ENCODE data around the gene ATP6V0E1.
"Not testable (repeated sequence)": the region's sequence is repeated elsewhere in the genome, so short reads cannot be mapped to it uniquely, and the experiment has no call there.

ATP6V0E1 gene

DNA sequence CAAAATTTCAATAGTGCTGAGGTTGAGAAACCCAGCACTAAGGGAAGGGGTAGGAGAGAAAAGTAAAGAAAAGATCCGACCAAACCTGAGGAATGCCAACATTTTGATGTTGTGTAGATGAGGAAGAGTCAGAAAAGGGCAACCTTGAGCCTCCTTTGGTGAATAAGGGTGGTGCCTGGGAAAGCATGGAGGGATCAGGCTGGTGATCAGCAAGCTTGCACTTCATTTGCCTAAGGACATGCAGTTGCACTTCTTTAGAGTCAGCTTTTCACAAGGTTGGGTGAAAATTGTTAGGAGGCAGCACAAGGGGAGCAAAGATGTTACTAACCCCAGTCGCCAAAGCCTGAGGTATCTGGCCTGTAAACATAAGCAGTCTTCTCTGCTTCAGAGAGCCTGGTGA, 20.4 kb downstream of the ATP6V0E1 start:
- DNase-seq (ENCODE audit: low read depth), result no peak

DNA sequence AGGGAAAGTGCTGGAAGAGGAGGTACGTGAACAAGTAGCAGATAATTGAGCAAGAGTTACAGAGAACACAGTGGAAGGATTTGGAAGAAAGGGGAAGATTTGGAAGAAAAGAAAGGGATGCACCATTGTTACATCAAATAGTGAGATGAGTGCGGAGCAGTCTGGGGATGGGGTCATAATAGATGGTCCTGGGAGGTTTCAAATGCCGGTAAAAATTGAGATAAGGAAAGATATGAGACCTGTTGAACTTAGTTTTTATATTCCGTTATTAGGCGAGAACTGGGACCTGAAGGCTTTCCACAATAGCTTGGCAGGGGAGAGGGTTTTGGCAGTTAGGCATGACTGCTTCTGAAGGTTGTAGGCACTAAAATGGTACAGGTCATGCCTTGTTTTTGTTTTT, 20.9 kb downstream of the ATP6V0E1 start:
- DNase-seq (ENCODE audit: low read depth), result no peak

DNA sequence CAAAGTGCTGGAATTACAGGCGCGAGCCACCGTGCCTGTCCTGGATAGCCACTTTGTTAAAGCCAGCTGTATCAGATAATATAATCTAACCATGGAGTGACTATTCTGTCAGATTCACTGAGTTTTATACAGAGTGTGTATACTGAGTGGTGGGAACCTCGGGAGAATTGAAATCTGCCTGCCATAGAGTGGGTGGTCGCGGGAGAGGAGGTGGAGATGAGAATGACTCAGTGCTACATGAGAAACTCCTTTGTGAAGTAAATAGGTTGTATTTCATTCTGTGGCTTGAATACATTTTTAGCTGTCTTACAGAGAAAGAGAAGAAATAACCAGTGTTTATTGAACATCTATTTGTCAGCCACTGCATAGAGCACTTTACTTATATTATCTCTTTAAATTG, 26.4 kb downstream of the ATP6V0E1 start:
- DNase-seq (ENCODE audit: low read depth), result no peak

DNA sequence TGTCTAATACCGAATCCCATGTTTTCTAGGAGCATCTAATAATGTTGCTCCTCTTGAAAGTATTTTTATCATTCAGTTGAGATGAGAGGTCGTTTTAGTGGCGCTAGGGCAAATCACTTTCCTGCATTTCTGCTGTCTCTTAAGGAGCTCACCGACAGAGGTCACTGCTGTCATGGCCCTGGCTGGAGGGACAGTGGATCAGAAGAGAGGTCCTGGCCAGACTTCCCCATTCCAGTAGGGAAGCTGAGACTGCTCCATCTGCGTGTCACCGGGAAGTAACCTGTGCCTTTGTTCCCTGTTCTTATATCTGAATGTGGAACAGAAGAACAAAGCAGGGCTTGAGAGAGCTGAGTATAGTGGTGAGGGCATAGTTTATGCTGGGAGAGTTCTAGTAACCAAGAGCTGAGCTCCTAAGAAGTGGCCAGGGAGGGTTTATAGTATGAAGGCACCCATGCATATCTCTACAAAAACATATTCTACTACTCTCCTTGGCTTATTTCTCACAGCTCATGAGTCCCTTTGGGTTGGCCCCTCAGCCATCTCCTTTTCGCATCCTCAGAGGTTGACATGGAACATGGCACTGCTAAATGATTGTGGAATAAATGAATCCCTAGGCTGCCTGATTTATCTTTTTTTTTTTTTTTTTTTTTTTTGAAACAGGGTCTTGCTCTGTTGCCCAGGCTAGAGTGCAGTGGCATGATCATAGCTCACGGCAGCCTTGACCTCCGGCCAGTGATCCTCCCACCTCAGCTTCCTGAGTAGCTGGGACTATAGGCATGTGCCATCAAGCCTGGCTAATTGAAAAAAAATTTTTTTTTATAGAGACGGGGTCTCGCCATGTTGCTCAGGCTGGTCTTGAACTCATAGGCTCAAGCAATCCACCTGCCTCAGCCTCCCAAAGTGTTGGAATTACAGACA, 27.2 kb downstream of the ATP6V0E1 start:
- no peak for DNase-seq (ENCODE audit: low read depth)

DNA sequence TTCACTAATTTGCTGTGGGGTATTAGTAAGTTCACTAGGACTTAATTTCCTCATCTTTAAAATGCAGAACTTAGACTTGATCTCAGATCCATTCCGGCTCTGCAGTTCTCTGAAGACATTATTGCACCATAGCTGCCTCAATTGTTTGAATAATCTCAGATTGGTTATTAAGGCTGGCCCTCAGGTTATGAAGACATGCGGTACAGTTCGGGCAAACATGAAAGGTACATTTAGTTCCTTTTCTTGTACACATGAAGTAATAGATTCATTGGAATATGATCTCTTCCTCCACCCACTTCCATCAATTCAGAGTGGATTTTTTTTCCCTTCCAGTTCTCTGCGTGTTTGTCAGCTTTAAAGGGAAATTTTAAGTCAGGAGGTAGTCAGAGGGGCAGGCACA, 28.0 kb downstream of the ATP6V0E1 start:
- DNase-seq (ENCODE audit: low read depth), result no peak

DNA sequence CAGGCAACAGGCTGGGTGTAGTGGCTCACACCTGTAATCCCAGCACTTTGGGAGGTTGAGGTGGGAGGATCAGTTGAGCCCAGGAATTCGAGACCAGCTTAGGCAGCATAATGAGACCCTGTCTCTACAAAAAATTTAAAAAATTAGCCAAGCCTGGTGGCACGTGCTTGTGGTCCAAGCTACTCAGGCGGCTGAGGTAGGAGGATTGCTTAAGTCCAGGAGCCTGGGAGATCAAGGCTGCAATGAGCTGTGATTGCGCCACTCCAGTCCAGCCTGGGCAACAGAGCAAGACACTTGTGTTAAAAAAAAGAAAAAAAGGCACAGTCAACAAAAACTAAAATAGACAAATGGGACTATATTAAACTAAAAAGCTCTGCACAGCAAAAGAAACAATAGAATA, 29.3 kb downstream of the ATP6V0E1 start:
- DNase-seq (ENCODE audit: low read depth), result no peak

DNA sequence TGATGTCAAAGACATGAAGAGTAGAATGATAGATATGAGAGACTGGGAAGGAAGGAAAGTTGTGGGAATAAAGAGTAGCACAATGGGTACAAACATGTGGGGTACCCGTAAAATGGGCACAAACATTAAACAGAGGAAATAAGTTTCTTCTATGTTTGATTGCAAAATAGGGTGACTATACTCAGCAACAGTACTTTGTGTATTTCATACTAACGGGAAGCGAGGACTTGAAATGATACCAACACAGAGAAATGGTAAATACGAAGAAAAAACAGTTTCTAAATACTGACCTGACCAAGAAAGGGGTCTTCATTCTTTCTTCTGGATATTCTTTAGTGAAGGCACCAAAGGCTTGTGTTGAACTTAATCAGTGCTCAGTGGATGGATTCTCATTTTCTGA, 31.1 kb downstream of the ATP6V0E1 start:
- DNase-seq (ENCODE audit: low read depth), result no peak

DNA sequence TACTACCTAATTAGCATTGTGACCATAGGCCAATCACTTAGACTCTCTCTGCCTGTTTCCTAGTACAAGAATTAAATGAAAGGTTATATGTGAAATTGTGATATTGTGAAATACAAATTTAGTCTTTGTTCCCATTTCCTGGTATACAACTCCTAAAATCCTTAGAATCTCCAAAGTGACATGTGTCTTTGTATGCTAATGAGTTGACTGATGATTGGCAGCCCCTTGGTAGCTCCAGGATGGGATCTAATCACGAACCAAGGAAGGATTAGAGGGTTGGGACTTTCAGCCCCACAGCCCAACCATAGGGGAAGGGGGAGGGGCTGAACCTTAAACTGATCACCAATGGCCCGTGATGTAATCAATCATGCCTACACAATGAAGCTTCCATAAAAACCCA, 31.6 kb downstream of the ATP6V0E1 start:
- no peak for DNase-seq (ENCODE audit: low read depth)

DNA sequence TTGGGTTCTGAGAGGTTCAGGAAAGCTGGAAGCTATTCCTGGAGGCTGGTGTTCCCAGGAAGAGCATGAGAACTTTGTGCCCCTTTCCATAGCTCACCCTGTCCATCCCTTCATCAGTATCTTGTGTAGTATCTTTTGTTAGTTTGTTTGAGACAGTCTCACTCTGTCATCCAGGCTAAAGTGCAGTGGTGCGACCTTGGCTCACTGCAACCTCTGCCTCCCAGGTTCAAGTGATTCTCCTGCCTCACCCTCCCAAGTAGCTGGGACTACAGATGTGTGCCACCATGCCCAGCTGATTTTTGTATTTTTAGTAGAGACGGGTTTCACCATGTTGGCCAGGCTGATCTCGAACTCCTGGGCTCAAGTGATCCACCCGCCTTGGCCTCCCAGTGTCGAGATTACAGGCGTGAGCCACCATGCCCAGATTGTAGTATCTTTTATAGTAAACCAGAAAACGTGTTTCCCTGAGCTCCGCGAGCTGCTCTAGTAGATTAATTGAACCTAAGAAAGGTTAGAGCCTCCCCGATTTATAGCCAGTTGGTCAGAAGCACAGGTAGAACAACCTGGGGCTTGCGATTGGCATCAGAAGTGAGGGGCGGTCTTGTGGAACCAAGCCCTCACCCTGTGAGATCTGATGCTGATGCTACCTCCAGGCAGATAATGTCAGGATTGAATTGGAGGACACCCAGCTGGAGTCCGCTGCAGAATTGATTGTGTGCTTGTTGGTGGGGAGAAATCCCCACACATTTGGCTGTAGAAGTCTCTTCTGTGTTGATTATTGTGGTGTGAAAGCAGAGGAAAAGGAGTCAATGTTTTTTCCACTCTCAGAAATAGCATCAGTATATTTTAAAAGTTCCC, 32.3 kb downstream of the ATP6V0E1 start:
- DNase-seq (ENCODE audit: low read depth), result no peak

DNA sequence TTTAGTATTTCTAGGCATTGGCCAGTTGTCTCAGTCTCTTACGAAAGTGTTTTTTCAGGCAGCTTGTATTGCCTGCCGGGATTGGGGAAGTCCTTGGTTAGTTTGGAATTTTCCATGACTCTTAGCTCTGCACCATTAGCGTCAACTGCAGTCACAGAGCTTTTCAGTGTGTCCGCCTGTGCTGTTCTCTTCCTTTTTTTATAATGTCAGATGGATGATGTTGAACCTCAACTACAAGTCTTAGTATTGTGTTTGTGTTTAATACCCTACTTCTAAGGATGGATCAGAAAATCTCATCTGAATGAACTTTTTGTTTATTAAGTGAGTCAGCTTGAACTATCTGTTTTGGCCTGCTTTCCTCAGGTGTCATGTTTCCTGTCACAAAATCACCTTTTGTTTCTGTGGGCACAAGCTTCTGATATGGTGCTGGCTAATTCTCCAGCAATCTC, 33.1 kb downstream of the ATP6V0E1 start:
- no peak for DNase-seq (ENCODE audit: low read depth)

DNA sequence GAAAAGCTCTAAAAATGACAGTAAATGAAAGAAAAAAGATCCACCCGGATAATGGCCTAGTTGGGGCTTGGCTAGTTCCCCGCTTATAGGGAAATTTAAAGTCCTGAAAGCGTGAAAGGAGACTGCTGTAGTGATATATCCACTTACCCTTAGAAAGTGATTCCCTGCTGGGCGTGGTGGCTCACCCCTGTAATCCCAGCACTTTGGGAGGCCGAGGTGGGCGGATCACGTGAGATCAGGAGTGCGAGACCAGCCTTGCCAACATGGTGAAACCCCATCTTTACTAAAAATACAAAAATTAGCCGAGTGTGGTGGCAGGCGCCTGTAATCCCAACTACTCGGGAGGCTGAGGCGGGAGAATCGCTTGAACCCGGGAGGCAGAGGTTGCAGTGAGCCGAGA, 33.5 kb downstream of the ATP6V0E1 start:
- not testable (repeated sequence) for DNase-seq (ENCODE audit: low read depth)

DNA sequence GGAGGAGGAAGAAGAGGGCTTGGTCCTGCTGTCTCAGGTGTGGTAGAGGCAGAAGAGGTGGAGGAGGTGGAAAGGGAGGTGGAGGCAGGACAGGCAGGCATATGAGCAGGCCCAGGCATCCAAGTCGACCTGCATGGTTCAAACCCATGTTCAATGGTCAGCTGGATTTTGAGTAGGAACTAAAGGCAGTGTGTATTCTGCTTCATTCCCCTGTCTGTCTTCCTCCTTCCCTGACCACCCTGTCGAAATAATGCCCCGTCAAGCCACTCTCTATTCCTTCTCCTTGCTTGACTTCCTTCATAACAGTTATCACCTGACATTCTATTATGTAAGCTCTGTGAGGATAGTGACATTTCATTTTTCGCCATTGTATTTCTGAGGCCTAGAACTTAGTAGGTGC, 34.8 kb downstream of the ATP6V0E1 start:
- no peak for DNase-seq (ENCODE audit: low read depth)

DNA sequence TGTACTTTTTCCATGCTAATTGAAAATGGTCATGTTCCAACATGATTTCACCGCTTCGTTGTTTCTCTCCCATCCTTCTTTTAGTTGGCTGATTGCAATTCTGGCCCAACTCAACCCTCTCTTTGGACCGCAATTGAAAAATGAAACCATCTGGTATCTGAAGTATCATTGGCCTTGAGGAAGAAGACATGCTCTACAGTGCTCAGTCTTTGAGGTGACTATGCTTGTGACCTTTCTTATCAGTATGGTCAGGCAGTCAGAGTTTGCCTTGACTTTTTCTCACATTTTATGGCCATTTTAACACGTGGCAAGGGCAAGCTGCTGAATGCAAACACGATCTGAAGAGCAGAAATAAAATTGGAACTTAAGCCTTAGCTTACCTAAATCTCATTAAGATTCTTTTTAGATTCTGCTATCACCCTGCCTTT, 36.6 kb downstream of the ATP6V0E1 start:
- no peak for DNase-seq (ENCODE audit: low read depth)

DNA sequence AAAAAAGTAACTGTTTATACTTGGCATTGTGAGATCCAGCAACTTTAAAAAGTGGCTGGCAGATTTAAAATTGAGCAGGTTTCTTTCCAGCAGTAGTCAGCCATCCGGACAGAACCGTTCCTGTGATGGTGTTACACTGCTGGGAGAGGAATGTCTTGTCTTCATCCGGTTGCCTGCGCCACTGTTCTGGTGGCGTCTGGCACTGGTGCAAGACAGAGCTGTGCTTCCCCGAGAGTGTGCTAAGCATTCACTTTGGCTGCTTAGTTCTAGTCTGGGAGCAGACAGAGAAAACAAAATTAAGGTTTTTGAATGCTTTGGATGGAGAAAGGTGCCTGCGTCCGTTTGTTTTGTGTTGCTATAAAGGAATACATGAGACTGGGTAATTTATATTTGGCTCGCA, 37.1 kb downstream of the ATP6V0E1 start:
- no peak for DNase-seq (ENCODE audit: low read depth)

DNA sequence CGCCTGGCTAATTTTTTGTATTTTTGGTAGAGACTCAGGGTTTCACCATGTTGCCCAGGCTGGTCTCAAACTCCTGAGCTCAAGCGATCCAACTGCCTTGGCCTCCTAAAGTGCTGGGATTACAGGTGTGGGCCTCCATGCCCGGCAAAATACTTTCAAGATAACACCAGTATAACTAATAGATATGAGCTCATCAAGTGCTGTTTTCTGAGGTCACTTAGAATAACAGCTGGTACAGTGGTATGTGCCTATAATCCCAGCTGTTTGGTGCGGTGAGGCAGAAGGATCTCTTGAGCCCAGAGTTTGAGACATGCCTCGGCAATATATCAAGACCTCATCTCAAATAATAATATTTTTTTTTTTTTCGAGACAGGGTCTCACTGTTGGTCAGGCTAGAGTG, 42.1 kb downstream of the ATP6V0E1 start:
- DNase-seq (ENCODE audit: low read depth), result no peak

DNA sequence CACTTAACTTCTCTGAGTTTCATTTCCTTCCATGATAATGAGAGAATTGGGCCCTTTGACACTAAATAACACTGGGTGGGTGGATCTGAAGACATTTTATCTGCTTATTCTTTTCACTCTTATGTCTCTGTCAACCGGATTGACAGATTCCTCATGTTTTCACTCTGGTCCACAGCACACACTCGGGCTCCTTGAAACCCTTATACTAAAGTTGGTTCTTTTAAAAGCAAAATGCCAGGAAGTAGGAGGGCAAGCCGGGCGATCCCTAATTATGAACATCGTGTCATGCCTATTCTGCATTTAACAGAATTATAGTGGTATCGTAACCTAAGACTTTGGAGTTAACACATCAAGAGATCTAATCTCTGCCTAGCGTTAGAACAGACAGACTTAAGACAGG, 44.3 kb downstream of the ATP6V0E1 start:
- DNase-seq (ENCODE audit: low read depth), result no peak

DNA sequence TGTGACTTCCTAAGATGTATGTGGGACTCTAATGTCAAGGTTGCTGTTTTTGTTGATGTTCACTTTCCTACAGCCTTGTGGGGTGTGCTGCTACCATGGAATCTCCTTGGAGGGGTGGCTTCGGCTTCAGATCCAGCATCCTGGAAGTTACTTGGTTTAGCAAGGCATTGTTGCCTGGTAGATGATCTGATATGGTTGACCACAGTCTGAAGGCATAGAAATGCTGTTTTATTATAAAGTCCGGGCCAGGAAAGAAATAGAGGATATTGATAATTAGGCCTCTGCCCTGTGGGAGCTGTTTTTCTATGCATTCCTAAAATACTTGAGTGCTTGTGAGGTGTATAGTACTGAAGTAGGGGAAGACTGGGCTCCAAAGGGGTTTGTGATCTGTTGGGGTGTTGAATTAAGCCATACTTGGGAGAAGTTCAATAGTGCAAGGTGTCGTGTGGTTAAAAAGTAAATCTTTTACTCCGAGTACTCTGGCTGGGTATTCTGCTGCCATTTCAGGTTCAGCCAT, 45.3 kb downstream of the ATP6V0E1 start:
- no peak for DNase-seq (ENCODE audit: low read depth)

DNA sequence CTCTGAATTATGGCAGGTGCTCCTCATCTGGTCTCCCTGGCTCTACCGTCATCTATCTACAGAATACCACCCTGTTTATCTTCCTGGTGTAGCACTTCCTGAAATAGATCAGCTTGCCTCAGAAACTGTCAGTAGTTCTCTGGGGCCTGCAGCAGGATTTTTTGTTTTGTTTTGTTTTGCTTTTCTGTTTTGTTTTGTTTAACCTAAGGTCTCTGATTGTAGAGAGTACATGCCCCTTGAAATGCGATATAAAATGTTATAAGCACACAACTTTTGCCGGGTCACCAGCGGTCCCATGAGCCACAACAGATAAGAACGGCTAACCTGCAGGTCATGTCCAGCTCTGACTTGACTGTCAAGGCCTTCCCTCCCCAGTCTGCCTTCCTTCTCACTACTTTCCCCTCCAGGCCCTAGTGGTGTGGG, 45.9 kb downstream of the ATP6V0E1 start:
- DNase-seq (ENCODE audit: low read depth), result no peak

DNA sequence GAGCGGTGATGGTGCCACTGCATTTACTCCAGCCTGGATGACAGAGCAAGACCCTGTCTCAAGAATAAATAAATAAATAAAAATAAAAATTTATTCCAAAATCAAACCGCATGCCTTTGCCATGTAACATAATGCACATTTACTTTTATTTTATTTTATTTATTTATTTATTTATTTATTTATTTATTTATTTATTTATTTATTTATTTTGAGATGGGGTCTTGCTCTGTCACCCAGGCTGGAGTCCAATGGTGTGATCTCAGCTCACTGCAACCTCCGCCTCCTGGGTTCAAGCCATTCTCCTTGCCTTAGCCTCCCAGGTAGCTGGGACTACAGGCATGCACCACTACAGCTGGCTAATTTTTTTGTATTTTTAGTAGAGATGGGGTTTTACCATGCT, 48.5 kb downstream of the ATP6V0E1 start:
- not testable (repeated sequence) for DNase-seq (ENCODE audit: low read depth)

DNA sequence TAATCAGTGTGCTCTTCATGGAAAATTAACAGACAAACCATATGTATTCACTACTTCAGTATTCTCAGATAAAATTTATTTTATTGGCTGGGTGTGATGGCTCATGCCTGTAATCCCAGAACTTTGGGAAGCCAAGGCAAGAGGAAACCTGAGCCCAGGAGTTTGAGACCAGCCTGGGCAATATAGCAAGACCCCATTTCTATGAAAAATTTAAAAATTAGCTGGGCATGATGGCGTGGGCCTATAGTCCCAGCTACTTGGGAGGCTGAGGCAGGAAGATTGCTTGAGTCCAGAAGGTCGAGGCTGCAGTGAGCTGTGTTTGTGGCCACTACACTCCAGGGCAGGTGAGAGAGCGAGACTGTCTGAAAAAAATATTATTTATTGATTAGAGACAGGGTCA, 49.2 kb downstream of the ATP6V0E1 start:
- DNase-seq (ENCODE audit: low read depth), result no peak

DNA sequence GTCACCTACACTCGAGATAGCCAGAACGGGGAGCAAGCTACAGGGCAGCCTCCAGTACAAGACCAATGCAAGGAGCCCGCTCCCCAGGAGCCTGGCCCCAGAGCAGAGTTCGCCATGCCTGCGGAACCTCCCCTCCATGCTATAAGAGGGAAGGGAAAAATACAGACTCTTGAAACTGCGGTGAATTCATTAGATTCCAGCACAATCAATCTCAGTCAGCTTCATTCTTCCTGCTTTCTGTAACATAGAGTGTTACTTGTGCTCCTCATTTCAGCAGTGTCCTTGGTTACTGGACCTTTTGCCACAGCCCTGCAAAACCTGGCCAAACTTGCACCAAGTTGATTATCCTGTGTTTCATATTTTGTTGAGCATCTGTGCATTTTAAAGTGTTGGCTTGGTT, 50.4 kb downstream of the ATP6V0E1 start:
- no peak for DNase-seq (ENCODE audit: low read depth)

DNA sequence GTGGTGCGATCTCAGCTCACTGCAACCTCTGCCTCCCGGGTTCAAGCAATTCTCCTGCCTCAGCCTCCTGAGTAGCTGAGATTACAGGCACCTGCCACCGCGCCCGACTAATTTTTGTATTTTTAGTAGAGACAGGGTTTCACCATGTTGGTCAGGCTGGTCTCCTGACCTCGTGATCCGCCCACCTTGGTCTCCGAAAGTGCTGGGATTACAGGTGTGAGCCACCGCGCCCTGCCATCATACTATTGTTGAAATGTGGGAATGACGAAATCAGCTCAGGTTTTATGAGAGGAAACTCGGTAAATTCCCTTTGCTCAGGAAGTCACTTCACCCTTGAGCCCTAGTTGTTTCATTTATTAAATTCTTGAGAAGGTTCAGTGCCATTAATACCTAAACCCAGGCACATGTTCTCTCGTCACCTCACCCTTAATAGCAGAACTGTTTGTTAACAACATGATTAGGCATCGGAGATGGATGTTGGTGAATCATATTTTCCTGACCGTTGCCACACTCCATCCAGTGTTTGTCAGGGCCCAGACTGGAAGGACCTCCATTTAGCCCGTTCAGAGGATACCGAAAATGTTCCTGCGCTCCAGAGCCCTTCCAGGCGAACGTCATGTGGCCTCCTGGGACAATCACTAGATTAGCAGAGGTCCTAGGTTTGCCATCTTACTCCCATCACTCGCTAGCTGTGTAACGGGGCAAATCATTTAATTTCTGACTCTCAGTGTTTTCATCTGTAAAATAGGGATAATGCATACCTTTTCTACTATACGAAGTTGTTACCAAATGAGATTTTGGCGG, 52.5 kb downstream of the ATP6V0E1 start:
- no peak for DNase-seq (ENCODE audit: low read depth)
